Measurements from ENCODE around the gene OLA1. TPM values are rescaled to one million over a fixed set of nuclear protein-coding genes. Genes with fewer than 3 reads are reported as not detected.

The OLA1 gene
- total RNA-seq, 1 donor from 2014 or later: 132 TPM

GRCh38 chr2:174223388-174223787 is 24.9 kb downstream of the OLA1 start:
- TF ChIP-seq CTCF (IDR thresholded peaks at IDR 0.05; ENCODE audit: insufficient read depth, low read length, severe bottlenecking): no peak
- DNase-seq (ENCODE audit: low read depth) (no peak), FAIRE-seq (no peak)
- no peak overlapping the region for H3K4me3 ChIP-seq (ENCODE audit: low read depth, low read length)
- no peaks in the 10 kb centered on the region for H3K27me3 ChIP-seq (ENCODE audit: control insufficient read depth, insufficient read depth, low read length)
- H3K36me3 ChIP-seq (ENCODE audit: control insufficient read depth, insufficient read depth, low read length): peaks cover 1% of the 10 kb centered on the region

GRCh38 chr2:174222154-174222553 is 26.2 kb downstream of the OLA1 start:
- Histone ChIP-seq H3K4me3 (ENCODE audit: low read depth, low read length) (no peak overlapping the region), H3K27me3 (ENCODE audit: control insufficient read depth, insufficient read depth, low read length) (no peaks in the 10 kb centered on the region), H3K36me3 (ENCODE audit: control insufficient read depth, insufficient read depth, low read length) (no peaks in the 10 kb centered on the region)
- no peak for TF ChIP-seq CTCF (IDR thresholded peaks at IDR 0.05; ENCODE audit: insufficient read depth, low read length, severe bottlenecking)
- DNase-seq (ENCODE audit: low read depth) (no peak), FAIRE-seq (no peak)

- FAIRE-seq (no peak), DNase-seq (ENCODE audit: low read depth) (no peak)
- H3K27me3 ChIP-seq (ENCODE audit: control insufficient read depth, insufficient read depth, low read length): no peaks in the 10 kb centered on the region
- H3K36me3 ChIP-seq (ENCODE audit: control insufficient read depth, insufficient read depth, low read length): no peaks in the 10 kb centered on the region
- no peak for TF ChIP-seq CTCF (IDR thresholded peaks at IDR 0.05; ENCODE audit: insufficient read depth, low read length, severe bottlenecking)
- H3K4me3 ChIP-seq (ENCODE audit: low read depth, low read length): no peak overlapping the region
These were observed 29.0 kb downstream of the OLA1 start for GRCh38 chr2:174219321-174219720.

- FAIRE-seq: no peak
- H3K36me3 ChIP-seq (ENCODE audit: control insufficient read depth, insufficient read depth, low read length): no peaks in the 10 kb centered on the region
These were observed 29.6 kb downstream of the OLA1 start for GRCh38 chr2:174218773-174219172.

GRCh38 chr2:174217869-174218268 is 30.5 kb downstream of the OLA1 start:
- no peak for TF ChIP-seq CTCF (IDR thresholded peaks at IDR 0.05; ENCODE audit: insufficient read depth, low read length, severe bottlenecking)
- Histone ChIP-seq H3K27me3 (ENCODE audit: control insufficient read depth, insufficient read depth, low read length) (no peaks in the 10 kb centered on the region), H3K36me3 (ENCODE audit: control insufficient read depth, insufficient read depth, low read length) (no peaks in the 10 kb centered on the region), H3K4me3 (ENCODE audit: low read depth, low read length) (no peak overlapping the region)
- DNase-seq (ENCODE audit: low read depth) (no peak), FAIRE-seq (no peak)

More at GRCh38 chr2:174218773-174219172, 29.6 kb downstream of the OLA1 start:
- H3K27me3 ChIP-seq (ENCODE audit: control insufficient read depth, insufficient read depth, low read length): no peaks in the 10 kb centered on the region
- DNase-seq (ENCODE audit: low read depth): no peak
- no peak for TF ChIP-seq CTCF (IDR thresholded peaks at IDR 0.05; ENCODE audit: insufficient read depth, low read length, severe bottlenecking)
- H3K4me3 ChIP-seq (ENCODE audit: low read depth, low read length): no peak overlapping the region

GRCh38 chr2:174211954-174212353 is 36.4 kb downstream of the OLA1 start:
- TF ChIP-seq CTCF (IDR thresholded peaks at IDR 0.05; ENCODE audit: insufficient read depth, low read length, severe bottlenecking): no peak
- FAIRE-seq: no peak

More at GRCh38 chr2:174211954-174212353, 36.4 kb downstream of the OLA1 start:
- Histone ChIP-seq H3K27me3 (ENCODE audit: control insufficient read depth, insufficient read depth, low read length) (no peaks in the 10 kb centered on the region), H3K4me3 (ENCODE audit: low read depth, low read length) (no peak overlapping the region), H3K36me3 (ENCODE audit: control insufficient read depth, insufficient read depth, low read length) (no peaks in the 10 kb centered on the region)
- no peak for DNase-seq (ENCODE audit: low read depth)

All from bronchial epithelial cell (primary cell).